Peyer's patch (tissue), 4 donors: Measurements from ENCODE around the gene DYNLL2.

Experiments used
- POLR2A ChIP-seq, 2 donors: fragments of 450-650 bp; IDR thresholded peaks; one replicate each; pipeline ENCODE4 v1.5.1; 2017; ENCODE audit warnings: antibody characterized with exemption in 2 of 2, mild to moderate bottlenecking in 2 of 2, moderate library complexity in 2 of 2
- TF ChIP-seq, protein P1 (sequence below), 6 experiments: fragments of 450-650 bp in 4 of 6; fragments of 200-600 bp in 2 of 6; sonication (generic) in 1 of 6; IDR thresholded peaks; one replicate each; pipeline ENCODE4 v1.5.1; 2017 to 2019; ENCODE audit warnings: antibody characterized with exemption in 6 of 6, mild to moderate bottlenecking in 3 of 6, moderate library complexity in 1 of 6

DNA sequence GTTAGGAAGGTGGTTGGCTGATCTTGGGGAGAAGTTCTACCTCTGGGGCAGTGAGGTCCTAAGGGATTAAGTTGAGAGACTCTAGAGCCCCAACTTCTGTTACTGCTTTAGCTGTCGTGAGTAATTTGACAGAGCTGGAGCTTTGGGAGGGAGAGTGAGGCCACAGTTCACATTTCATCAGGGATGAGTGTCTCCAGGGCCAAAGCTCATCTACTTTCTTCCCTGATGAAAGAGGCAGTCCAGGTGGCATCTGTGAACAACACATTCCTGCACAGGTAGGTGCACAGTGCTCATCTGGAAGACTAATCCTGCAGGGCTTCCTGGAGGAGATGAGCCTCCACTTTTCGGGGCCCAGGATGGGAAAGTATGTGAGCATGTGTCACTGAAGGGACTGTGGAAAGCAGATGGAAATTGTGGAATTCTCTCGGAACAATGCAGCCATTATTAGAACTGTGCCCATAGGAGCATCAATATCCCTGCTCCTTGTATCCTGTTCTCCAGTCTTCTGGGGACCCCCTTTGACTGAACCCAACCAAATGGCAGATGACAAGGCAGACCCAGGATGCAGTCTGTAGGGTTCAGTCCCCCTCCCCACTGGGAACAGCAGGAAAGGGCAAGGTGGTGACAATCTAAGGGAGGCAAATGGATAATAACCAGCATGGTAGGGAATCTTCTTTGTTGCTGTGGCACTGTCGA is 9.0 kb downstream of the DYNLL2 start:
- TF ChIP-seq, protein P1, sequence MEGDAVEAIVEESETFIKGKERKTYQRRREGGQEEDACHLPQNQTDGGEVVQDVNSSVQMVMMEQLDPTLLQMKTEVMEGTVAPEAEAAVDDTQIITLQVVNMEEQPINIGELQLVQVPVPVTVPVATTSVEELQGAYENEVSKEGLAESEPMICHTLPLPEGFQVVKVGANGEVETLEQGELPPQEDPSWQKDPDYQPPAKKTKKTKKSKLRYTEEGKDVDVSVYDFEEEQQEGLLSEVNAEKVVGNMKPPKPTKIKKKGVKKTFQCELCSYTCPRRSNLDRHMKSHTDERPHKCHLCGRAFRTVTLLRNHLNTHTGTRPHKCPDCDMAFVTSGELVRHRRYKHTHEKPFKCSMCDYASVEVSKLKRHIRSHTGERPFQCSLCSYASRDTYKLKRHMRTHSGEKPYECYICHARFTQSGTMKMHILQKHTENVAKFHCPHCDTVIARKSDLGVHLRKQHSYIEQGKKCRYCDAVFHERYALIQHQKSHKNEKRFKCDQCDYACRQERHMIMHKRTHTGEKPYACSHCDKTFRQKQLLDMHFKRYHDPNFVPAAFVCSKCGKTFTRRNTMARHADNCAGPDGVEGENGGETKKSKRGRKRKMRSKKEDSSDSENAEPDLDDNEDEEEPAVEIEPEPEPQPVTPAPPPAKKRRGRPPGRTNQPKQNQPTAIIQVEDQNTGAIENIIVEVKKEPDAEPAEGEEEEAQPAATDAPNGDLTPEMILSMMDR (IDR thresholded peaks at IDR 0.05) = no peak
- no peak for TF ChIP-seq POLR2A (IDR thresholded peaks at IDR 0.05)
